Central memory CD8-positive, alpha-beta T cell (primary cell): ENCODE measurements around the gene MYO16.

Experiments used
- ATAC-seq: fragments of 150-1000 bp; cut with Tn5 transposase; replicated peaks from 2 replicates; pipeline ENCODE4 v1.10.0; 2022; ENCODE audit warnings: mild to moderate bottlenecking, moderate FRiP score, moderate number of reproducible peaks; ENCODE audit not compliant: poor library complexity, severe bottlenecking; ENCODE audit errors: extremely low read depth
- DNase-seq, 2 donors: peaks; one replicate each; pipeline ENCODE4 v3.0.0; 2021; ENCODE audit warnings: low spot score in 2 of 2
- H3K27ac Mint-ChIP-seq: one replicate; pipeline ENCODE4 v1.8.0; 2022; ENCODE audit warnings: low read depth, mild to moderate bottlenecking, moderate library complexity, mixed read lengths
- H3K27me3 Mint-ChIP-seq: one replicate; pipeline ENCODE4 v1.8.0; 2022; ENCODE audit warnings: mixed read lengths
- H3K36me3 Mint-ChIP-seq: one replicate; pipeline ENCODE4 v1.8.0; 2022; ENCODE audit warnings: mild to moderate bottlenecking, moderate library complexity, mixed read lengths; ENCODE audit not compliant: insufficient read depth
- H3K4me1 Mint-ChIP-seq: one replicate; pipeline ENCODE4 v1.8.0; 2022; ENCODE audit warnings: mixed read lengths
- H3K4me3 Mint-ChIP-seq: one replicate; pipeline ENCODE4 v1.8.0; 2022; ENCODE audit warnings: mild to moderate bottlenecking, moderate library complexity, mixed read lengths
- H3K9me3 Mint-ChIP-seq: one replicate; pipeline ENCODE4 v1.8.0; 2022; ENCODE audit warnings: mixed read lengths

Gene MYO16

GRCh38 chr13:109000207-109000606 is 370.8 kb downstream of the MYO16 start:
- H3K4me3 Mint-ChIP-seq = no peak overlapping the region
- no peaks in the 10 kb centered on the region for H3K4me1 Mint-ChIP-seq
- DNase-seq (no peak), ATAC-seq (no peak)
- H3K27me3 Mint-ChIP-seq = no peaks in the 10 kb centered on the region
- no peak overlapping the region for H3K27ac Mint-ChIP-seq
- H3K36me3 Mint-ChIP-seq = no peaks in the 10 kb centered on the region
- H3K9me3 Mint-ChIP-seq = peaks cover 6% of the 10 kb centered on the region

DNA sequence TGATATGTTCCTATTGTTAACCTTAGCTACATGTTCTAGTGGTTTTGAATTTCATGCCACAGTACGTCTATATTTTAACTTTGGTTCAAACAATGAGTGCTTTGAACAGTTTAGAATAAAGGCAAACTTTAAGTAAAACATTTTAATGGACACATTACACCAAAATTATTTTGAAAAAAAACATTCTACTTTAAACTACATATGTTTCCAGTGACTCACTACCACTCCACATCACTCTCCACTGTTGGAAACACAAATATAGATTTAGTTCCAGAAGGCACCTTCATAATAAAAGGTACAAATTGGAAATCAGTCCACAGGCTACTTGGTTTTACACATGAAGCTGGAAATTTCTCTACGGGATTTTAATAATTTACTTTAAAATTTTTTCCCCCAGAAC is 373.5 kb downstream of the MYO16 start:
- no peaks in the 10 kb centered on the region for H3K4me1 Mint-ChIP-seq
- DNase-seq = no peak
- H3K36me3 Mint-ChIP-seq = no peaks in the 10 kb centered on the region
- no peak overlapping the region for H3K27ac Mint-ChIP-seq
- H3K4me3 Mint-ChIP-seq = no peak overlapping the region
- ATAC-seq = no peak
- peaks cover 10% of the 10 kb centered on the region for H3K9me3 Mint-ChIP-seq
- no peaks in the 10 kb centered on the region for H3K27me3 Mint-ChIP-seq

DNA sequence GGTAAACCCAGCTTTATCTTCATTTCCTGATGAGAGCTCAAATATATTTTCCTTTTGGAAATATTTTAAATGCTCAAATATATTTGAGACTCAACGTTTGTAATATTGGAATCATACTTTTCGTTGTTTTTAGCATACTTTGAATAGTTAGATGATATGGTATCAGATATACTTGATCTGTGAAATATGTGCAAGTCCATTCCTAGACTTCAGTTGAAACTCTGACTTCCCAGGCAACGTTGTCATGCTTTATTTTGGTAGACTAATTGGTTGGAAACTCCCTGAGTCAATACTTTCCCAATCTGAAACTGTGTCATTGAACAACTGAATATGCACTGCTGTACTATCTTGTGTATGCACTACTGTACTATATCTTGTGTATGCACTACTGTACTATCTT is 378.5 kb downstream of the MYO16 start:
- H3K9me3 Mint-ChIP-seq = peaks cover 10% of the 10 kb centered on the region
- H3K27ac Mint-ChIP-seq = no peak overlapping the region
- no peak for ATAC-seq
- H3K4me3 Mint-ChIP-seq = no peak overlapping the region
- DNase-seq = no peak
- H3K4me1 Mint-ChIP-seq = no peaks in the 10 kb centered on the region
- H3K36me3 Mint-ChIP-seq = peaks cover 2% of the 10 kb centered on the region
- no peaks in the 10 kb centered on the region for H3K27me3 Mint-ChIP-seq

GRCh38 chr13:109009756-109010155 is 380.3 kb downstream of the MYO16 start:
- ATAC-seq (no peak), DNase-seq (no peak)
- Mint-ChIP-seq H3K4me1 (no peaks in the 10 kb centered on the region), H3K36me3 (peaks cover 2% of the 10 kb centered on the region), H3K27ac (no peak overlapping the region), H3K4me3 (no peak overlapping the region), H3K27me3 (no peaks in the 10 kb centered on the region), H3K9me3 (peaks cover 17% of the 10 kb centered on the region)

- no peak for ATAC-seq
- H3K36me3 Mint-ChIP-seq = peaks cover 2% of the 10 kb centered on the region
- H3K4me3 Mint-ChIP-seq = no peak overlapping the region
- peaks cover 17% of the 10 kb centered on the region for H3K9me3 Mint-ChIP-seq
- H3K27ac Mint-ChIP-seq = no peak overlapping the region
- no peaks in the 10 kb centered on the region for H3K4me1 Mint-ChIP-seq
- DNase-seq = no peak
- H3K27me3 Mint-ChIP-seq = no peaks in the 10 kb centered on the region
Observed at GRCh38 chr13:109010912-109011311, 381.5 kb downstream of the MYO16 start.

DNA sequence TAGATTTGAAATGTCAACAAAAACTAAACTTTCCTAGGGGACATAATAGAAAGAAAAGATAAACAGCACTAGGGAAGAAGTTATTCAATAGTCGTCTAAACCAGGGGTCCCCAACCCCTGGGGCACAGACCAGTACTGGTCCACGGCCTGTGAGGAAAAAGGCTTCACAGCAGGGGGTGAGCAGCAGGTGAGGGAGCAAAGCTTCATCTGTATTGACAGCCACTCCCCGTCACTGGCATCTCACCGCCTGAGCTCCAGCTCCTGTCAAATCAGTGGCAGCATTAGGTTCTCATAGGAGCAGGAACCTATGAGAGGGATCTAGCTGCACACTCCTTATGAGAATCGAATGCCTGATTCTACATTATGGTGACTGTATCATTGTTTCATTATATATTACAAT is 382.7 kb downstream of the MYO16 start:
- H3K9me3 Mint-ChIP-seq = peaks cover 17% of the 10 kb centered on the region
- ATAC-seq (no peak), DNase-seq (no peak)
- H3K4me3 Mint-ChIP-seq = no peak overlapping the region
- H3K36me3 Mint-ChIP-seq = peaks cover 2% of the 10 kb centered on the region
- H3K27me3 Mint-ChIP-seq = no peaks in the 10 kb centered on the region
- no peak overlapping the region for H3K27ac Mint-ChIP-seq
- H3K4me1 Mint-ChIP-seq = no peaks in the 10 kb centered on the region

- H3K27me3 Mint-ChIP-seq = no peaks in the 10 kb centered on the region
- no peak overlapping the region for H3K27ac Mint-ChIP-seq
- ATAC-seq = no peak
- H3K9me3 Mint-ChIP-seq = peaks cover 14% of the 10 kb centered on the region
- H3K4me1 Mint-ChIP-seq = no peaks in the 10 kb centered on the region
- no peak overlapping the region for H3K4me3 Mint-ChIP-seq
- no peak for DNase-seq
- H3K36me3 Mint-ChIP-seq = no peaks in the 10 kb centered on the region
Observed at GRCh38 chr13:109021558-109021957, 392.1 kb downstream of the MYO16 start.

DNA sequence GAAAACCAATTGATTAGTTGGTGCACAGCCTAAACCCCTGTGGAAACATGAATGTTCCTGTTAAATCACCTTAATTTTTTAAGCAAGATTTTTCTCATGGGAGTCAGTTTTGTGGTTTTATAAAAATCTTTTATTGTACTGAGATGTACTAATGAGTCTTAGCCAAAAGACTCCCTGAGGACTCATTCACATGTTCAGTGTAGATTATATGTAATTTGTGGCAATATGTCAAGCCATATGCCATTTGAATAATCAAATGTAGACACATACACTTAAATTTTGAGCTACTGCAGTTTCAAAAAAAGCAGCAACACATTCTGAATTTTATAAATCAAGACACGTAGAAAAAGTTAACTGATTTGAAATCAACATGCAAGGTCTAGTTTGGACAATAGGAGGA is 395.2 kb downstream of the MYO16 start:
- Mint-ChIP-seq H3K4me1 (no peaks in the 10 kb centered on the region), H3K27me3 (no peaks in the 10 kb centered on the region), H3K36me3 (no peaks in the 10 kb centered on the region), H3K4me3 (no peak overlapping the region), H3K9me3 (peaks cover 7% of the 10 kb centered on the region), H3K27ac (no peak overlapping the region)
- DNase-seq (no peak), ATAC-seq (no peak)

DNA sequence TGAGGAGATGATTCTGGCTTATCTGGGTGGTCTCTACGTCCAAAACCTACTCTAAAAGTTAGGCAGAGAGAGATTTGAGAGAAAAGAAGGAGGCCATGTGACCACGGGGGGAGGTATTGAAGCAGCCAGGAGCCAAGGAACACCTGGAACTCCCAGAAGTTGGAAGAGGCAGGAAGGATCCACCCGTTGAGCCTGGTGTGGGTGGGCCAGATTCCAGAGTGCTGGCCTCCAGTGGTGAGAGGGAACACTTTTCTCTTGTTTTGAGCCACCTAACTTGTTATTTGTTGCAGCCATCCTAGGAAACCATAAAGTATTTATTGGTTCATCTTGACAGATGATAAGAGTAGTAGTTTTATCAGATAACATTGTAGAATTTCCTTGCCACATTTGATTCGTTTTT is 396.9 kb downstream of the MYO16 start:
- no peaks in the 10 kb centered on the region for H3K36me3 Mint-ChIP-seq

GRCh38 chr13:109028624-109029023 is 399.2 kb downstream of the MYO16 start:
- ATAC-seq = no peak

More for the DNA sequence above, 396.9 kb downstream of the MYO16 start:
- no peaks in the 10 kb centered on the region for H3K4me1 Mint-ChIP-seq
- H3K27me3 Mint-ChIP-seq = no peaks in the 10 kb centered on the region
- no peak overlapping the region for H3K27ac Mint-ChIP-seq
- H3K9me3 Mint-ChIP-seq = no peaks in the 10 kb centered on the region
- no peak overlapping the region for H3K4me3 Mint-ChIP-seq
- DNase-seq = no peak
- ATAC-seq = no peak

DNA sequence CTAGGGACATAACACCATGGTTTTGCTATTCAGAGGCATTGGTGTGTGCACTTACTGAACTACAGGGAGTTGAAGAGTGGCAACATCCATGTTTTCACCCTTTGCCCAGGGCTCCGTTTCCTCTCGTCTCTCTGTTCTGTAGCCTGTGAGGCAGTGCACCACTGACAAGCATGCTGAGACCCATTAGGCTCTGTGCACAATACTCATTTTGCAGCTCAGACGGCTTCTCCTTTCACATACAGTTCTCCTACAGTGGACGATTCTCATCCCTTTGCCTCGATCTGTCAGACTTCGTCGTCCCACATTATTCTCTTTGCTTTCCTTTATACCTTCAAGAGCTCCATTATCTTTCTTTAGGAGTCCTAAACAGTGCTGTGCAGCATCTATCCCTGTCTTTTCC is 403.7 kb downstream of the MYO16 start:
- Mint-ChIP-seq H3K4me1 (no peaks in the 10 kb centered on the region), H3K36me3 (no peaks in the 10 kb centered on the region), H3K4me3 (no peak overlapping the region), H3K9me3 (peaks cover 14% of the 10 kb centered on the region), H3K27me3 (no peaks in the 10 kb centered on the region), H3K27ac (no peak overlapping the region)
- ATAC-seq = no peak
- DNase-seq = no peak

More at GRCh38 chr13:109028624-109029023, 399.2 kb downstream of the MYO16 start:
- Mint-ChIP-seq H3K9me3 (peaks cover 5% of the 10 kb centered on the region), H3K27me3 (no peaks in the 10 kb centered on the region), H3K27ac (no peak overlapping the region), H3K4me1 (no peaks in the 10 kb centered on the region), H3K4me3 (no peak overlapping the region), H3K36me3 (no peaks in the 10 kb centered on the region)
- no peak for DNase-seq

DNA sequence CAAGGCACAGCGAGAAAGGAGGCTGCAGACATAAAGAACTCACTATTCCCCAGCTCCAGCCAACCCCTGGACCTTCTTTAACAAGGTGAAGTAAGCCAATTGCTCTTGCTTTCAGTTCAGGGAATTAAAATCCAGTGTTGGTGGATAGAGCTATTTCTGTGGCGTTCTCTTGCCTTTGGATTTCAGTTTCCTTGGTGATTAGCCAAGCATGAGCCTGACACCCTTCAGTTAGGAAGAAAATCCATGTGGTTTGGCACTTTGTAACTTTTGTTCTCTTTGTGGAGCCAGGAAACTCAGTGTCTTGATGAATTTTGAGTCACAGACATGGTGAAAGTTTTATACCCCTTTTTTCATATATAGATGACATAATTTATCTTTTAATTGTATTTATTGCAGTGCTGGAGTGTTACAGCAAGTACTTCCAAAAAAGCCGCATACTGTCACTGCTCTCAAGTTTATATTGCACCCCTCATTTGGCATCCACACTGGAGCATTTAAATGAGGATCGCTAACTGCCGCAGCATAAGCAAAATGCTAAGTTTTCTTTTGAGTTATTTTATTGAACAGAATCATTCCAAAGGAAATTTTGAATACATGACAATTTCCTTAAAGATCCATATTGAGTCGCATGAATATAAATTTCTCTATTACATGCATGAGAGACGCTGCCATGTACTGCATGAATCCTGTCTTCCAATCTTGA is 406.8 kb downstream of the MYO16 start:
- H3K4me3 Mint-ChIP-seq = no peak overlapping the region
- H3K36me3 Mint-ChIP-seq = no peaks in the 10 kb centered on the region
- DNase-seq (no peak), ATAC-seq (no peak)
- H3K9me3 Mint-ChIP-seq = peaks cover 14% of the 10 kb centered on the region
- H3K27me3 Mint-ChIP-seq = no peaks in the 10 kb centered on the region
- no peak overlapping the region for H3K27ac Mint-ChIP-seq
- no peaks in the 10 kb centered on the region for H3K4me1 Mint-ChIP-seq

DNA sequence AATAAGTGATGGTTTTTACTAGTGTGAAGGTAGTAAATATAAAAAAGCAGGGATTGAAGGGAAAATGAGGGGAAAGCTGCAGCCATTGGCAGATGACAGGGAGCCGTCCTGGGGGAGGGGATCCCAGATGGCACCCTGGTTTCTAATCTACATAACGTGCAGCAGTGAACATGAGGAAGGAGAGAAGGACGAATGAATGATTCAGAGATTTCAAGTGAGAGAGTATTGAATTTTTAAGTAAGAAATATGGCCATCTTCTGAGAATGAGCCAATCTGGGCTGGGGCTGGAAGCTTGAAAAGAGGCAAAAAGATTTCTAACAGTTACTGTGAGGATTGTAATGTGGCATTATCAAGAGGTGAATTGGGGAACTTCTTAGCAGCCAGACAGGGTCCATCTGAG is 414.2 kb downstream of the MYO16 start:
- H3K27me3 Mint-ChIP-seq = no peaks in the 10 kb centered on the region
- no peaks in the 10 kb centered on the region for H3K4me1 Mint-ChIP-seq
- H3K9me3 Mint-ChIP-seq = no peaks in the 10 kb centered on the region
- H3K27ac Mint-ChIP-seq = no peak overlapping the region
- H3K4me3 Mint-ChIP-seq = no peak overlapping the region
- ATAC-seq (no peak), DNase-seq (no peak)
- no peaks in the 10 kb centered on the region for H3K36me3 Mint-ChIP-seq
